CD4-positive, CD25-positive, alpha-beta regulatory T cell (primary cell): ENCODE data around the gene BMPR1A. TPM values are rescaled to one million over a fixed set of nuclear protein-coding genes. Genes with fewer than 3 reads are reported as not detected.

ENCODE experiments used
- ATAC-seq, 2 donors: fragments of 150-1000 bp; cut with Tn5 transposase; one replicate each; pipeline ENCODE4 v1.10.0; 2021; ENCODE audit warnings: low read depth in 2 of 2, moderate number of reproducible peaks in 2 of 2, moderate library complexity in 1 of 2
- DNase-seq, 3 donors: peaks; one replicate each; pipeline versions ENCODE4 v3.0.0 to v3.0.0-alpha.2; 2012 to 2022; ENCODE audit warnings: mixed read lengths in 1 of 3
- H3K27ac ChIP-seq: one replicate; pipeline ENCODE4 v1.7.0; 2013; ENCODE audit warnings: mild to moderate bottlenecking, low read length; ENCODE audit not compliant: insufficient read depth, poor library complexity, severe bottlenecking
- H3K27me3 ChIP-seq: one replicate; pipeline ENCODE4 v1.7.0; 2013; ENCODE audit warnings: low read length; ENCODE audit not compliant: control insufficient read depth, insufficient read depth
- H3K36me3 ChIP-seq: one replicate; pipeline ENCODE4 v1.7.0; 2013; ENCODE audit warnings: mild to moderate bottlenecking, low read length, moderate library complexity; ENCODE audit not compliant: control insufficient read depth, insufficient read depth
- H3K4me1 ChIP-seq: 2 replicates; pipeline ENCODE4 v1.7.0; 2013; ENCODE audit warnings: mild to moderate bottlenecking, low read length; ENCODE audit not compliant: insufficient read depth, control insufficient read depth, poor library complexity, severe bottlenecking
- H3K4me3 ChIP-seq: one replicate; pipeline ENCODE4 v1.7.0; 2013; ENCODE audit warnings: low read depth, mild to moderate bottlenecking, low read length, moderate library complexity
- H3K9me3 ChIP-seq, 2 experiments: 1 replicate in 1 of 2; 2 replicates in 1 of 2; pipeline ENCODE4 v1.7.0; 2013; ENCODE audit warnings: low read length in 2 of 2, mild to moderate bottlenecking in 1 of 2, moderate library complexity in 1 of 2; ENCODE audit not compliant: control insufficient read depth in 2 of 2
- H3K27ac Mint-ChIP-seq, 3 donors: one replicate each; pipeline ENCODE4 v1.8.0; 2020 to 2022; ENCODE audit warnings: mild to moderate bottlenecking in 3 of 3, mixed read lengths in 3 of 3, moderate library complexity in 2 of 3
- H3K27me3 Mint-ChIP-seq: one replicate; pipeline ENCODE4 v1.8.0; 2022; ENCODE audit warnings: mild to moderate bottlenecking, mixed read lengths
- H3K36me3 Mint-ChIP-seq: one replicate; pipeline ENCODE4 v1.8.0; 2020; ENCODE audit warnings: mixed read lengths
- H3K4me1 Mint-ChIP-seq, 4 donors: one replicate each; pipeline ENCODE4 v1.8.0; 2020 to 2022; ENCODE audit warnings: mixed read lengths in 4 of 4, mild to moderate bottlenecking in 1 of 4
- H3K4me3 Mint-ChIP-seq, 4 donors: one replicate each; pipeline ENCODE4 v1.8.0; 2020 to 2022; ENCODE audit warnings: mild to moderate bottlenecking in 4 of 4, mixed read lengths in 4 of 4, moderate library complexity in 3 of 4
- H3K9me3 Mint-ChIP-seq, 7 donors: one replicate each; pipeline ENCODE4 v1.8.0; 2020 to 2022; ENCODE audit warnings: mixed read lengths in 7 of 7, mild to moderate bottlenecking in 3 of 7, moderate library complexity in 2 of 7
- polyA plus RNA-seq, 4 donors: library from polyadenylated mRNA; unstranded; fragments of 300-500 nt; fragmentation: Illumina TruSeq; gene quantifications; one replicate each; pipeline ENCODE4 v1.2.3, GENCODE V29; 2021
- total RNA-seq: library from RNA; stranded (reverse); gene quantifications from one replicate; pipeline ENCODE4 v1.2.3, GENCODE V29; 2022

BMPR1A gene
- total and polyA plus RNA-seq, 5 donors from 2014 or later: 2.2 to 8.8 (median 4.2) TPM

DNA sequence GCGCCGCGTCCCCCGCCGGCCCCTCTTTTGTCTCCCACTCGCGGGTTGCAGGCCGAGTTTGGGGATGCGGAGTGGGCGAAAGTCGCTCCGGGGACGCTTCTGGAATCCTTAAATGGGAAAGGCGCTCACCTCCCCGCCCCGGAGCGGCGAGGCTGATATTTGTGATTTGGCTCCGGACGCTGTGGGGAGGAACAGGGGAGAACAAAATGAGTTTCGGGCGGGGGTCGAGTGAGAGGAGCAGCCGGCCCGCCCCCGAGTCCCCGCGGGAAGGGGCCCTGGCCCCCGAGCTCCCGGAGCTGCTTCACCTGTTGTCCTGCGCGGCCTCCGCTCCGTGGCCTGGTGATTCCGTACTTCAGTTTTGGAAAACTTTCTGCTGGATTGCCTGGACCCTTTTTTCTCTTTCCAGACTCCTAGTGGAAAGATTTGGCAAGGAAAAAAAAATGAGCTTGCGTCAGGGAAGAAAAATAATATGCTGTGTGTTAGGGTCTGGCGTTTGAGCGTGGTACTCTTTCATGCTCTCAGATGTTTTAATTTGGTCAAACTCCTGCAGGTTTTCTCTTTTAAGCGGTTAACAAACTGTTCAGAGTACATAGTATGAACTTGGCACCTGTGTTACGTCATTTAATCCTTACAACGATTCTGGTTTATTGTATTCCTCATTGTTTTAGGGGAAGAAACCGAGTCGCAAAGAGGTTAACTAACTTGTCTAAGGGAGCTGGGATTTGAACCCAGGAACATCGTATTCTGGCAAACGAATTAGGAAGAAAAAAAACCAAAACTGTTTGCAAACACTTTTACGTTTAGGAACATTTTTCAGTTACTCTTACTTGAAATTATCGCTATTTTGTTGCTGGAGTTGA, 924 bp downstream of the BMPR1A start:
- DNase-seq: peak in 2 of 3 donors; percentile 12 to 17
- Histone ChIP-seq H3K4me3 (peak overlapping the region; percentile 76), H3K36me3 (no peaks in the 10 kb centered on the region), H3K4me1 (peaks cover 18% of the 10 kb centered on the region), H3K27ac (no peak overlapping the region), H3K27me3 (peaks cover 13% of the 10 kb centered on the region), H3K9me3 (no peaks in the 10 kb centered on the region)
- H3K9me3 Mint-ChIP-seq: no peaks in the 10 kb centered on the region
- H3K27ac Mint-ChIP-seq: peak overlapping the region; percentile 71 to 89 (median 80)
- peaks cover 48% of the 10 kb centered on the region for H3K27me3 Mint-ChIP-seq
- no peaks in the 10 kb centered on the region for H3K36me3 Mint-ChIP-seq
- H3K4me1 Mint-ChIP-seq: peaks cover 27 to 38% (median 30%) of the 10 kb centered on the region in 4 donors
- peak overlapping the region; percentile 93 to 98 (median 94) for H3K4me3 Mint-ChIP-seq
- ATAC-seq: no peak

DNA sequence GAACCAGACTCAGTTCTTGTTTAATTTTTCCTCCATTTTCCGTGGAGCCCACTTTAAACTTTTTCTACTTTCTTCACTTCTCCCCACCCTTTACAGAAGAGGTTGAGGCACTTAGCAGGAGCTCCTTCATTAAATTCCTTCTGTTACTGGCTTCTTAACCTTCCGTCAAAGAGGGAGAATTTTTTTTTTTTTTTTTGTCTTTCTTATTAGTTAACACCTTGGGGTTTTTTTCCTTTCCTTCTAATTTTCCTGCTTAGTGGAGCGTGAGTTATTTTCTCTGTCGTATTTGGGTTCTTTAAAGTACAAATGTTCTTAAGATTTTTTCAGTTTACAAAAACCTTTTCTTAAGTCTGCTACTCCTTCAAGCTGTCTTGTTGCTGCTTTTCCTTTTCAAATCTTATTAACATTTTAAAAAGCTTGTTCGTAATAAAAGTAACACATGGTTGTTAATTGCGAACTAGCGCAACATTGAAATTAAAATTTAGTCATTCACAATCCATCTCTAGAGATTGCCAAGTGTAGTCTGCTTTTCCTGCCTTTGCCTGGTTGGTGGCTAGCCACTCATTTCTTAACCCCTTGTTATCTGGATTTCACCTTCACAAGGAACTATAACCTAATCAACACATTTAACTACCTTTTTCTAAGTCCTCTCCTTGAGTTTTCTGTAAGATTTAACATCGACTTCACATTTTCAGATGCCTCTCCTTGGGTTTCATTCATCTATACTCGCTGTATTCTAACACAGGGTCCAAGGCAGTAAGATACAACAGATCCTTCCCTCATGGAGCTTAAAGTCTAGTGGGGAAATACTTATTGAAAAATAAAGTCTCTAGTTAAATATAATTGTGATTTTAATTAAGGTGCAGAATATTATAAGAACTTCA, 2.0 kb downstream of the BMPR1A start:
- Histone ChIP-seq H3K9me3 (no peaks in the 10 kb centered on the region), H3K36me3 (no peaks in the 10 kb centered on the region), H3K27ac (no peak overlapping the region), H3K4me3 (peak overlapping the region; percentile 76), H3K27me3 (peaks cover 13% of the 10 kb centered on the region), H3K4me1 (peaks cover 18% of the 10 kb centered on the region)
- no peak for ATAC-seq
- DNase-seq: no peak
- H3K36me3 Mint-ChIP-seq: no peaks in the 10 kb centered on the region
- H3K27ac Mint-ChIP-seq: no peak overlapping the region
- H3K4me3 Mint-ChIP-seq: peak overlapping the region; percentile 89 to 98 (median 93)
- H3K4me1 Mint-ChIP-seq: peaks cover 25 to 33% (median 29%) of the 10 kb centered on the region in 4 donors
- no peaks in the 10 kb centered on the region for H3K9me3 Mint-ChIP-seq
- peaks cover 43% of the 10 kb centered on the region for H3K27me3 Mint-ChIP-seq

DNA sequence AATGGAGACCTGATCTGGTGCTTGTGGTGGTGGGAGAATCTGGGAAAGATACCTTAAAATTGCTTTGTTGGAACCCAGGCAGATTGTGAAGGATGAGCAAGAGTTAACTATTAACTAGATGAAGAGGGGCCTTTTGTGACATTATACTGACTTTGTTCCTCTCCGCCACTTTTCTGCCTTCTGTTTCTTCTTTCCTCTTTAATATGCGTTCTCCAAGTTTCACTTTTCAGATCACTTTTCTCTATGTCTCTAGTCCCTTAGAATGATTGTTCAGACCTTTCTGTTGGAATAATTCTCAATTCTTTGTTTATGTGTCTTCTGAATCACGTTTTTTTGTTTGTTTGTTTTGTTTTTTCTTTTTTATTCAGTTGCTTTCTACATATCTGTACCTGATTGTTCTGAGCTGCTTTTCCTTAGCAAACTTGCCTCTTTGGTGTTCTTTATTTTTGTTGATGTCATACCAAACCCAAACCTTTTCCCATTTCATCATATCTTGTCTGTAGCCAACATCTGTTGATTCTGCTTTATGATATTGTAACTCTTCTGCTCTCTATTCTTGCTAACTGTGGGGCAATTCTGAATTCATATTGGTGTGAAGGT, 2.8 kb downstream of the BMPR1A start:
- peak overlapping the region in 2 of 4 donors; percentile 89 to 98 for H3K4me3 Mint-ChIP-seq
- Histone ChIP-seq H3K27me3 (peaks cover 13% of the 10 kb centered on the region), H3K4me1 (peaks cover 18% of the 10 kb centered on the region), H3K9me3 (no peaks in the 10 kb centered on the region), H3K36me3 (no peaks in the 10 kb centered on the region), H3K27ac (no peak overlapping the region), H3K4me3 (peak overlapping the region; percentile 17)
- peaks cover 25 to 31% (median 28%) of the 10 kb centered on the region in 4 donors for H3K4me1 Mint-ChIP-seq
- DNase-seq (no peak), ATAC-seq (no peak)
- H3K36me3 Mint-ChIP-seq: no peaks in the 10 kb centered on the region
- peak overlapping the region in 1 of 3 donors; percentile 33 for H3K27ac Mint-ChIP-seq
- no peaks in the 10 kb centered on the region for H3K9me3 Mint-ChIP-seq
- peaks cover 41% of the 10 kb centered on the region for H3K27me3 Mint-ChIP-seq

DNA sequence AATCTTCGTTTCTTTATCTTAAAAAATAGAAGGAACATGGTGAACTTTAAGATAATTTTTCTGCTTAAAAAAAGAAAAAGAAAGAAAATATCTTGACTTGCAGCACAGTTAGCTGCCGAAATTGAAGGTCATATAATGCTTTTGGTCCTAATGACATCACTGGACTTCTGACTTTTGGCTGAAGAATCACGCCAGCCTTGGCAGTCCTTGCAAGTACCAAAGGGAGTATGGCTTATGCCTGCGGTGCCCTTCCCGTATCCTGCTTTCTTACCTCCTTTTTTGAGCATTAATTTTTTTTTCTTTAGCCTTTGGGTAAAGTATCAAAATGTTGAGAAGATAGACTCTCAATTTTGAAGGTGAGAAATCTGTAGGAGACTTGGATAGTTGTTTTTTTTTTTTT, 7.0 kb downstream of the BMPR1A start:
- H3K4me1 ChIP-seq: no peaks in the 10 kb centered on the region
- H3K27me3 ChIP-seq: peaks cover 10% of the 10 kb centered on the region
- ATAC-seq (no peak), DNase-seq (no peak)
- H3K4me3 ChIP-seq: no peak overlapping the region
- peaks cover 13% of the 10 kb centered on the region for H3K27me3 Mint-ChIP-seq
- no peaks in the 10 kb centered on the region for H3K36me3 Mint-ChIP-seq
- no peaks in the 10 kb centered on the region for H3K9me3 ChIP-seq
- peaks cover 14 to 22% (median 17%) of the 10 kb centered on the region in 4 donors for H3K4me1 Mint-ChIP-seq
- H3K27ac ChIP-seq: no peak overlapping the region
- peaks cover 0 to 1% (median 0%) of the 10 kb centered on the region in 7 donors for H3K9me3 Mint-ChIP-seq
- H3K36me3 ChIP-seq: no peaks in the 10 kb centered on the region
- H3K27ac Mint-ChIP-seq: no peak overlapping the region
- no peak overlapping the region for H3K4me3 Mint-ChIP-seq

DNA sequence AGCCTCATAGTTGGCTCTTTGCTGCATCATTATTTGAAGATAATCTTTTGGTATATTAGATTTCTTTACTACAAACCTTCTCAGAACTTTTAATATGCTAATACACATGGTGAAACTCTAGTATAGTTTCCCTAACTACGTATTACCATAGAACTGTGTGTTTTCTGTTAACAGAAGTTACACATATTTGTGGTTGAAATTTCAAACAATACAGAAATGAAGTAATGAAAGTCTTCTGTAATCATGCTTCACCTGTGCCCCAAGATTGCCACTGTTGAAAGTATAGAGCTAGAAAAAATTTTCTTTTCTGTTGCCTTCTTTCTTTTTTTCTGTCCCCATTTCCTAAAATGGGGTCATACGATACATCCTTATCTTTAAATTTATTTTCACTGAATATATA, 9.1 kb downstream of the BMPR1A start:
- Histone ChIP-seq H3K27me3 (no peaks in the 10 kb centered on the region), H3K9me3 (no peaks in the 10 kb centered on the region), H3K27ac (no peak overlapping the region), H3K4me1 (no peaks in the 10 kb centered on the region), H3K4me3 (no peak overlapping the region), H3K36me3 (no peaks in the 10 kb centered on the region)
- Mint-ChIP-seq H3K27ac (no peak overlapping the region), H3K27me3 (no peaks in the 10 kb centered on the region), H3K4me3 (no peak overlapping the region), H3K4me1 (peaks cover 4 to 18% (median 11%) of the 10 kb centered on the region in 4 donors), H3K9me3 (peaks cover 0 to 1% (median 0%) of the 10 kb centered on the region in 7 donors), H3K36me3 (no peaks in the 10 kb centered on the region)
- DNase-seq: no peak
- ATAC-seq: no peak

DNA sequence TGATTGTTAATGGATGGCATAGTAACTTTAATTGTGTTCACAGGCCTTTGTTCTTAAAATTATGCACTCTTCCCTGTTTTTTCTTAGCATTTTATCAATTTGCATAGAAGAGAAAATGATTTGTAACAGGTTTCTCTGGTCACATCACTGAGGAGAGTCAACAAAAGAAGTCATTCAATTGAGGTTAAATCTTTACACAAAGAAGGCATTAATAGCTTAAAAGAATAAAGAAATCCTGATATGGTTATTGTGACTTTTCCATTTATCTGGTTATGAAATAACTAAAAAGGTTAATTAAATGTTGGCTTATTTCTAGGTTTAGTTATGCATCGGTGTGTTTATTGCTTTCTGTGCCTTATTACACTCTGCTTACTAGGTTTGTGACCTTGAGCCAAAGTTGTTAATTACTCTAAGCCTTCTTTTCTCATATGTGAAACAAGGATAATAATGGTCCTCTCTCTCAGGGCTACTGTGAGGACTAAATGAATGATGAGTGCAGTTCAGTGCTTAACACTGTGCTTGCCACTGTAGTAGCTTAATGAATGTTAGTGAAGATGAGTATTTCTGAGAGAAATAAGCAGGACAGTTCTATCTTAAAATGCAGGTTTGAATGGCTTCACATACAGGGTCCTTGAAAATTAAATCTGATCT, 12.1 kb downstream of the BMPR1A start:
- H3K4me1 ChIP-seq: no peaks in the 10 kb centered on the region
- no peak for DNase-seq
- no peak overlapping the region for H3K27ac Mint-ChIP-seq

DNA sequence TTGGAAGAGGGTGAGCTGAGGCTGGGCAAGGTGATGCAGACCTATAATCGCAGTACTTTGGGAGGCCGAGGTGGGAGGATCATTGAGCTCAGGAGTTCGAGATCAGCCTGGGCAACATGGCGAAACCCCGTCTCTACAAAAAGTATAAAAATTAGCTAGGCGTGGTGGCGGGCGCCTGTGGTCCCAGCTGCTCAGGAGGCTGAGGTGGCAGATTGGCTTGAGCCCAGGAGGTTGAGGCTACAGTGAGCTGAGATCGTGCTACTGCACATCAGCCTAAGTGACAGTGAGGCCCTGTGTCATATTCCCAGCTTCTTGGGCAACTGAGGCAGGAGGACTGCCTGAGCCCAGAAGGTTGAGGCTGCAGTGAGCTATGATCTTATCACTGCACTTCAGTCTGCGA, 13.6 kb downstream of the BMPR1A start:
- H3K9me3 ChIP-seq: no peaks in the 10 kb centered on the region
- Mint-ChIP-seq H3K27ac (no peak overlapping the region), H3K27me3 (peaks cover 5% of the 10 kb centered on the region), H3K36me3 (no peaks in the 10 kb centered on the region), H3K4me1 (peaks cover 4 to 17% (median 10%) of the 10 kb centered on the region in 4 donors), H3K9me3 (peaks cover 0 to 1% (median 0%) of the 10 kb centered on the region in 7 donors), H3K4me3 (no peak overlapping the region)
- no peaks in the 10 kb centered on the region for H3K27me3 ChIP-seq
- no peaks in the 10 kb centered on the region for H3K36me3 ChIP-seq
- no peak overlapping the region for H3K27ac ChIP-seq
- no peak overlapping the region for H3K4me3 ChIP-seq
- ATAC-seq: no peak
- no peak for DNase-seq
- H3K4me1 ChIP-seq: no peaks in the 10 kb centered on the region

More for the DNA sequence above, 12.1 kb downstream of the BMPR1A start:
- Histone ChIP-seq H3K4me3 (no peak overlapping the region), H3K9me3 (no peaks in the 10 kb centered on the region), H3K27ac (no peak overlapping the region), H3K27me3 (no peaks in the 10 kb centered on the region), H3K36me3 (no peaks in the 10 kb centered on the region)
- Mint-ChIP-seq H3K4me3 (no peak overlapping the region), H3K36me3 (no peaks in the 10 kb centered on the region), H3K4me1 (peaks cover 4 to 19% (median 10%) of the 10 kb centered on the region in 4 donors), H3K27me3 (peaks cover 5% of the 10 kb centered on the region), H3K9me3 (peaks cover 0 to 1% (median 0%) of the 10 kb centered on the region in 7 donors)
- ATAC-seq: no peak
